HepG2 (cell line): Measurements from ENCODE around the gene ZNF23. TPM values are rescaled to one million over a fixed set of nuclear protein-coding genes. Genes with fewer than 3 reads are reported as not detected.
A peak's percentile ranks its signal among the peaks of the same experiment; 100 is the strongest.

Experiments used
- ATAC-seq: fragments of 200-7000 bp; cut with Tn5 transposase; 3 replicates; pipeline ENCODE4 v1.9.1; 2020; ENCODE audit warnings: mild to moderate bottlenecking, moderate library complexity
- BruUV-seq: library from RNA; stranded (reverse); fragments of 400-500 nt; replicated peaks from 2 replicates; lab custom pipeline; 2021; lab: Mats Ljungman, UMichigan
- CTCF ChIA-PET: fragments of 300-600 bp; formaldehyde crosslinking; extraction: SDS; loops from one replicate; lab custom pipeline; 2021; ENCODE audit warnings: low total read pairs, inconsistent platforms, low intra/inter-chr PET ratio; lab: Yijun Ruan, JAX
- POLR2A ChIA-PET: fragments of 350-600 bp; sonication (Branson Sonifier 250); formaldehyde crosslinking; loops from one replicate; lab custom pipeline; 2020; ENCODE audit warnings: antibody characterized with exemption, inconsistent platforms; lab: Yijun Ruan, JAX
- DNase-seq: peaks from one replicate; pipeline ENCODE4 v3.0.0-alpha.2; 2015; ENCODE audit warnings: low spot score
- FAIRE-seq: peaks from 3 replicates; lab custom pipeline; 2011; peaks lifted over from hg19 to GRCh38; lab: Jason Lieb, UNC
- H2AFZ ChIP-seq: one replicate; pipeline ENCODE4 v1.6.1; 2011; ENCODE audit warnings: low read length, inconsistent platforms
- H3K27ac ChIP-seq: fragments of 300-600 bp; 3 replicates; pipeline ENCODE4 v1.8.0; 2011; ENCODE audit warnings: mixed run types, mild to moderate bottlenecking, mixed read lengths, low read length, inconsistent platforms; ENCODE audit not compliant: insufficient read depth; ENCODE audit errors: extremely low read length
- H3K27me3 ChIP-seq, 2 experiments: fragments of 200-600 bp in 1 of 2; 2 replicates in 1 of 2; 3 replicates in 1 of 2; pipeline versions ENCODE4 v1.6.0 to v1.8.0; 2011; ENCODE audit warnings: low read length in 2 of 2, mild to moderate bottlenecking in 2 of 2, moderate library complexity in 2 of 2, inconsistent platforms in 1 of 2; ENCODE audit not compliant: insufficient read depth in 2 of 2, control insufficient read depth in 1 of 2
- H3K36me3 ChIP-seq, 2 experiments: fragments of 200-600 bp in 1 of 2; replicated peaks in 1 of 2; 2 replicates in 1 of 2; 3 replicates in 1 of 2; pipeline versions ENCODE4 v1.5.1 to v1.8.0; 2011; ENCODE audit warnings: low read length in 2 of 2, inconsistent platforms in 1 of 2; ENCODE audit not compliant: insufficient read depth in 2 of 2, control insufficient read depth in 1 of 2
- H3K4me1 ChIP-seq: 2 replicates; pipeline ENCODE4 v1.5.1; 2012; ENCODE audit warnings: low read length, inconsistent platforms; ENCODE audit not compliant: insufficient read depth
- H3K4me2 ChIP-seq: 2 replicates; pipeline ENCODE4 v1.6.0; 2011; ENCODE audit warnings: low read depth, low read length, inconsistent platforms
- H3K4me3 ChIP-seq, 3 experiments: fragments of 200-600 bp in 1 of 3; sonication (generic), shearing (Covaris generic) in 1 of 3; replicated peaks in 1 of 3; 2 replicates each; pipeline ENCODE4 v1.5.1; 2011 to 2016; ENCODE audit warnings: low read length in 3 of 3, inconsistent platforms in 2 of 3, low read depth in 2 of 3, mild to moderate bottlenecking in 2 of 3, control low read depth in 1 of 3, mixed read lengths in 1 of 3; ENCODE audit not compliant: insufficient read depth in 1 of 3
- H3K79me2 ChIP-seq: one replicate; pipeline ENCODE4 v1.6.1; 2011; ENCODE audit warnings: low read length, inconsistent platforms; ENCODE audit not compliant: insufficient read depth
- H3K9ac ChIP-seq: 2 replicates; pipeline ENCODE4 v1.6.0; 2011; ENCODE audit warnings: mild to moderate bottlenecking, low read depth, low read length, inconsistent platforms; ENCODE audit not compliant: insufficient read depth
- H3K9me3 ChIP-seq: 2 replicates; pipeline ENCODE4 v1.5.1; 2012; ENCODE audit warnings: mild to moderate bottlenecking, low read length
- H4K20me1 ChIP-seq: 2 replicates; pipeline ENCODE4 v1.6.0; 2011; ENCODE audit warnings: inconsistent platforms, mild to moderate bottlenecking, low read length, moderate library complexity; ENCODE audit not compliant: insufficient read depth
- ATF7-NPFF ChIP-seq: sonication (generic); formaldehyde crosslinking; IDR thresholded peaks from 2 replicates; pipeline ENCODE4 v1.8.1; 2023; ENCODE audit warnings: mild to moderate bottlenecking, low read depth, missing genetic modification reagents, moderate library complexity
- BCL6 ChIP-seq: IDR thresholded peaks from 2 replicates; pipeline ENCODE4 v1.6.1; 2016; ENCODE audit warnings: missing genetic modification reagents, missing compliant biosample characterization
- NR2C2 ChIP-seq: sonication (generic); formaldehyde crosslinking; IDR thresholded peaks from 2 replicates; pipeline ENCODE4 v1.4.0; 2020; ENCODE audit warnings: missing genetic modification reagents, mild to moderate bottlenecking, moderate library complexity, borderline replicate concordance
- RAD51 ChIP-seq: fragments of 450-650 bp; IDR thresholded peaks from 2 replicates; pipeline ENCODE4 v1.6.1; 2016; ENCODE audit warnings: borderline replicate concordance
- RXRB ChIP-seq: IDR thresholded peaks from 2 replicates; pipeline ENCODE4 v1.6.1; 2016; ENCODE audit warnings: borderline replicate concordance, missing genetic modification reagents, missing compliant biosample characterization
- ZBTB42 ChIP-seq: sonication (generic); formaldehyde crosslinking; IDR thresholded peaks from 2 replicates; pipeline ENCODE4 v1.5.0; 2020; ENCODE audit warnings: mild to moderate bottlenecking, missing genetic modification reagents
- ZNF224 ChIP-seq: sonication (generic); formaldehyde crosslinking; IDR thresholded peaks from 2 replicates; pipeline ENCODE4 v1.5.0; 2020; ENCODE audit warnings: mild to moderate bottlenecking, missing genetic modification reagents
- ZNF260 ChIP-seq: sonication (generic); formaldehyde crosslinking; IDR thresholded peaks from 2 replicates; pipeline ENCODE4 v1.4.0; 2020; ENCODE audit warnings: missing genetic modification reagents, low read depth, mild to moderate bottlenecking, borderline replicate concordance
- WGBS: methylation state at CpG from one replicate; pipeline ENCODE4 v1.1.6; 2017; ENCODE audit warnings: low lambda C conversion rate; 5-methylcytosine and 5-hydroxymethylcytosine counted together
- in situ Hi-C: cut with HindIII; loops from 2 replicates; pipeline ENCODE4 v1.10.0; 2017; ENCODE audit warnings: low pct_unique_long_range_greater_than_20kb; ENCODE audit not compliant: extremely low pct_ligation_motif_present
- intact Hi-C: fragments of 100-400 bp; cut with micrococcal nuclease; formaldehyde crosslinking; loops from one replicate; pipeline ENCODE4 v1.10.0; 2022; ENCODE audit not compliant: unreplicated experiment
- polyA plus RNA-seq, 8 experiments: library from polyadenylated mRNA; depleted of rRNA in 3 of 8; stranded (reverse) in 7 of 8; unstranded in 1 of 8; fragments of >200 nt; fragmentation: Illumina TruSeq in 4 of 8; extraction: Trizol in 4 of 8; gene quantifications; 2 replicates each; pipeline versions ENCODE4 v1.2.1 to v1.2.3, GENCODE V29; 2011 to 2016; ENCODE audit warnings: low read depth in 4 of 8, missing spikeins in 1 of 8, mixed read lengths in 1 of 8; ENCODE audit not compliant: insufficient read depth in 1 of 8
- total RNA-seq, 5 experiments: library from RNA; depleted of rRNA; stranded (reverse); fragments of >200 nt; fragmentation: Illumina TruSeq; extraction: Trizol; gene quantifications; 2 replicates each; pipeline ENCODE4 v1.2.3, GENCODE V29; 2016; ENCODE audit warnings: low read depth in 1 of 5
- TF ChIP-seq, protein P1 (sequence below): sonication (generic); formaldehyde crosslinking; conservative IDR thresholded peaks from 2 replicates; pipeline ENCODE4 v1.8.0; 2022; ENCODE audit warnings: mild to moderate bottlenecking, moderate library complexity, missing genetic modification reagents
- TF ChIP-seq, protein P2 (sequence below): IDR thresholded peaks from 2 replicates; pipeline ENCODE4 v1.4.0; 2020; ENCODE audit warnings: mild to moderate bottlenecking, missing genetic modification reagents

ZNF23 gene
- total and polyA plus RNA-seq, 2 of the 13 experiments (the other 11 are each of a cell fraction or from before 2014, with no cell fraction given): 8.6 to 12.2 TPM

DNA sequence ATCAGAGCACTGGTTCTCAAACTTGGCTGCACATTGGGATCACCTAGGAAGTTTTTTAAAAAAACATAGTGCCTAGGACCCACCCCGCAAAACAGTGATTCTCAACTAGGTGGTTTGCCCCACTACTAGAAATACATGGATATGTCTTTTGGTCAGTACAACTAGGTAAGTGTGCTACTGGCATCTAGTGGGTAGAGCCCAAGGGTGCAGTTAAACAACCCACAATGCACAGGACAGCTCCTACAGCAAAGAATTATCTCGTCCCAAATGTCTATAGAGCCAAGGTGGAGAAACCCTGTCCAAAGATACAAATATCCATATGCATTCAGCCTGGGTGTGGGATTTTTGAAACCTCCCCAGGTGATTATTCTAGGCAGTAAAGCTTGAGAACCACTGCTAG, 38.9 kb upstream of the ZNF23 start:
- Histone ChIP-seq H3K27ac (no peak overlapping the region), H3K9ac (no peak overlapping the region), H3K27me3 (no peaks in the 10 kb centered on the region), H2AFZ (no peak overlapping the region), H3K4me2 (no peak overlapping the region), H3K9me3 (no peaks in the 10 kb centered on the region), H4K20me1 (no peaks in the 10 kb centered on the region), H3K4me1 (no peaks in the 10 kb centered on the region), H3K4me3 (no peak overlapping the region), H3K79me2 (no peaks in the 10 kb centered on the region), H3K36me3 (no peaks in the 10 kb centered on the region)
- DNase-seq (no peak), FAIRE-seq (no peak), ATAC-seq (peak; percentile 49; the same call in 2 of the 3 replicates)
- WGBS: 3% methylated on average over 2 of the region's 2 CpGs
- ChIA-PET CTCF (interaction anchor here (1.2 to 2.7 kb wide), 4 partner anchors 21 to 110 kb away, joined by 3 to 22 read pairs (median 7); partner anchors contain the start of gene TLE7), POLR2A (no interaction called here)
- intact Hi-C loops (loop anchor here (2.0 to 5.0 kb wide), 2 partner anchors 36 to 60 kb away; no protein-coding TSS in a partner anchor), in situ Hi-C loops (loop anchor here (5.0 kb wide), 2 partner anchors 36 to 89 kb away; no protein-coding TSS in a partner anchor)
- no TSS peak for BruUV-seq
- TF ChIP-seq RAD51 (no peak), ATF7-NPFF (CRISPR knock-in tag) (no peak), ZNF224 (no peak), BCL6 (no peak), RXRB (CRISPR knock-in tag) (no peak), NR2C2 (no peak), ZBTB42 (no peak), ZNF260 (CRISPR knock-in tag) (no peak)
- TF ChIP-seq, protein P1, sequence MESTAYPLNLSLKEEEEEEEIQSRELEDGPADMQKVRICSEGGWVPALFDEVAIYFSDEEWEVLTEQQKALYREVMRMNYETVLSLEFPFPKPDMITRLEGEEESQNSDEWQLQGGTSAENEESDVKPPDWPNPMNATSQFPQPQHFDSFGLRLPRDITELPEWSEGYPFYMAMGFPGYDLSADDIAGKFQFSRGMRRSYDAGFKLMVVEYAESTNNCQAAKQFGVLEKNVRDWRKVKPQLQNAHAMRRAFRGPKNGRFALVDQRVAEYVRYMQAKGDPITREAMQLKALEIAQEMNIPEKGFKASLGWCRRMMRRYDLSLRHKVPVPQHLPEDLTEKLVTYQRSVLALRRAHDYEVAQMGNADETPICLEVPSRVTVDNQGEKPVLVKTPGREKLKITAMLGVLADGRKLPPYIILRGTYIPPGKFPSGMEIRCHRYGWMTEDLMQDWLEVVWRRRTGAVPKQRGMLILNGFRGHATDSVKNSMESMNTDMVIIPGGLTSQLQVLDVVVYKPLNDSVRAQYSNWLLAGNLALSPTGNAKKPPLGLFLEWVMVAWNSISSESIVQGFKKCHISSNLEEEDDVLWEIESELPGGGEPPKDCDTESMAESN: no peak
- TF ChIP-seq, protein P2, sequence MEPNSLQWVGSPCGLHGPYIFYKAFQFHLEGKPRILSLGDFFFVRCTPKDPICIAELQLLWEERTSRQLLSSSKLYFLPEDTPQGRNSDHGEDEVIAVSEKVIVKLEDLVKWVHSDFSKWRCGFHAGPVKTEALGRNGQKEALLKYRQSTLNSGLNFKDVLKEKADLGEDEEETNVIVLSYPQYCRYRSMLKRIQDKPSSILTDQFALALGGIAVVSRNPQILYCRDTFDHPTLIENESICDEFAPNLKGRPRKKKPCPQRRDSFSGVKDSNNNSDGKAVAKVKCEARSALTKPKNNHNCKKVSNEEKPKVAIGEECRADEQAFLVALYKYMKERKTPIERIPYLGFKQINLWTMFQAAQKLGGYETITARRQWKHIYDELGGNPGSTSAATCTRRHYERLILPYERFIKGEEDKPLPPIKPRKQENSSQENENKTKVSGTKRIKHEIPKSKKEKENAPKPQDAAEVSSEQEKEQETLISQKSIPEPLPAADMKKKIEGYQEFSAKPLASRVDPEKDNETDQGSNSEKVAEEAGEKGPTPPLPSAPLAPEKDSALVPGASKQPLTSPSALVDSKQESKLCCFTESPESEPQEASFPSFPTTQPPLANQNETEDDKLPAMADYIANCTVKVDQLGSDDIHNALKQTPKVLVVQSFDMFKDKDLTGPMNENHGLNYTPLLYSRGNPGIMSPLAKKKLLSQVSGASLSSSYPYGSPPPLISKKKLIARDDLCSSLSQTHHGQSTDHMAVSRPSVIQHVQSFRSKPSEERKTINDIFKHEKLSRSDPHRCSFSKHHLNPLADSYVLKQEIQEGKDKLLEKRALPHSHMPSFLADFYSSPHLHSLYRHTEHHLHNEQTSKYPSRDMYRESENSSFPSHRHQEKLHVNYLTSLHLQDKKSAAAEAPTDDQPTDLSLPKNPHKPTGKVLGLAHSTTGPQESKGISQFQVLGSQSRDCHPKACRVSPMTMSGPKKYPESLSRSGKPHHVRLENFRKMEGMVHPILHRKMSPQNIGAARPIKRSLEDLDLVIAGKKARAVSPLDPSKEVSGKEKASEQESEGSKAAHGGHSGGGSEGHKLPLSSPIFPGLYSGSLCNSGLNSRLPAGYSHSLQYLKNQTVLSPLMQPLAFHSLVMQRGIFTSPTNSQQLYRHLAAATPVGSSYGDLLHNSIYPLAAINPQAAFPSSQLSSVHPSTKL (CRISPR knock-in tag): no peak
